HG03457 (cell line): Measurements from ENCODE around the gene DEFB132.

ENCODE experiments used
- ATAC-seq: cut with Tn5 transposase; IDR thresholded peaks from one replicate; pipeline ENCODE4 v1.9.1; 2021; ENCODE audit warnings: moderate number of reproducible peaks; ENCODE audit not compliant: unreplicated experiment

DEFB132 gene

GRCh38 chr20:295804-296203 lies 38.3 kb downstream of the DEFB132 start:
- ATAC-seq: no peak

- ATAC-seq: peak; percentile 69
These were observed 39.8 kb downstream of the DEFB132 start, which contains the start of gene ZCCHC3 for GRCh38 chr20:297098-297924. Gene ZCCHC3, plus strand, starts transcription at chr20:297570. Its CDS starts 17 bp downstream, at chr20:297587.

- peak; percentile 14 for ATAC-seq
These were observed 40.6 kb downstream of the DEFB132 start for GRCh38 chr20:297925-298775.

GRCh38 chr20:298776-299391 lies 41.4 kb downstream of the DEFB132 start:
- ATAC-seq: no peak

GRCh38 chr20:300345-300990 lies 42.9 kb downstream of the DEFB132 start:
- no peak for ATAC-seq

- no peak for ATAC-seq
These were observed 44.6 kb downstream of the DEFB132 start for GRCh38 chr20:301886-302848.

GRCh38 chr20:305745-306144 lies 48.2 kb downstream of the DEFB132 start:
- no peak for ATAC-seq

- no peak for ATAC-seq
These were observed 51.0 kb downstream of the DEFB132 start for GRCh38 chr20:308427-309038.

- ATAC-seq: no peak
These were observed 51.8 kb downstream of the DEFB132 start for GRCh38 chr20:309306-309840.

- ATAC-seq: peak; percentile 90
These were observed 52.5 kb downstream of the DEFB132 start for GRCh38 chr20:309841-310644.

- no peak for ATAC-seq
These were observed 53.1 kb downstream of the DEFB132 start for GRCh38 chr20:310645-311044.
